Lung (tissue), 12 donors: ENCODE results near the gene CHCHD1. TPM values are rescaled to one million over a fixed set of nuclear protein-coding genes. Genes with fewer than 3 reads are reported as not detected.

Source experiments
- ATAC-seq: fragments of 200-7000 bp; cut with Tn5 transposase; one replicate; pipeline ENCODE4 v1.9.1; 2020; ENCODE audit warnings: moderate number of reproducible peaks; ENCODE audit not compliant: insufficient read depth, low FRiP score
- DNase-seq, 3 donors: peaks; one replicate each; pipeline ENCODE4 v3.0.0-alpha.2; 2013 to 2017
- H3K27ac ChIP-seq, 2 donors: one replicate each; pipeline ENCODE4 v1.5.1; 2013; ENCODE audit warnings: mild to moderate bottlenecking in 2 of 2, moderate library complexity in 2 of 2, control low read depth in 1 of 2, inconsistent platforms in 1 of 2, low read depth in 1 of 2, low read length in 1 of 2
- H3K27me3 ChIP-seq, 3 donors: one replicate each; pipeline ENCODE4 v1.5.1; 2013; ENCODE audit warnings: low read length in 2 of 3; ENCODE audit not compliant: control insufficient read depth in 3 of 3, insufficient read depth in 3 of 3
- H3K36me3 ChIP-seq, 4 donors: one replicate each; pipeline ENCODE4 v1.5.1; 2013; ENCODE audit warnings: low read length in 4 of 4, mild to moderate bottlenecking in 1 of 4, moderate library complexity in 1 of 4; ENCODE audit not compliant: control insufficient read depth in 4 of 4, insufficient read depth in 4 of 4
- H3K4me1 ChIP-seq, 5 donors: one replicate each; pipeline ENCODE4 v1.5.1; 2013; ENCODE audit warnings: low read length in 5 of 5, mild to moderate bottlenecking in 2 of 5, moderate library complexity in 1 of 5; ENCODE audit not compliant: control insufficient read depth in 5 of 5, insufficient read depth in 5 of 5
- H3K4me3 ChIP-seq: one replicate; pipeline ENCODE4 v1.5.1; 2013; ENCODE audit warnings: mild to moderate bottlenecking, control low read depth, moderate library complexity
- H3K9ac ChIP-seq, 2 donors: one replicate each; pipeline ENCODE4 v1.5.1; 2013; ENCODE audit warnings: low read length in 2 of 2, control low read depth in 1 of 2; ENCODE audit not compliant: insufficient read depth in 1 of 2
- H3K9me3 ChIP-seq, 4 donors: one replicate each; pipeline ENCODE4 v1.5.1; 2013; ENCODE audit warnings: low read length in 3 of 4, mild to moderate bottlenecking in 1 of 4, moderate library complexity in 1 of 4; ENCODE audit not compliant: control insufficient read depth in 4 of 4, insufficient read depth in 3 of 4
- CTCF ChIP-seq: IDR thresholded peaks from 2 replicates; pipeline ENCODE4 v1.5.1; 2012; ENCODE audit warnings: mild to moderate bottlenecking; ENCODE audit errors: control extremely low read depth, extremely low read depth
- WGBS, 2 donors: extraction: QIAGEN DNeasy Blood & Tissue Kit; methylation state at CpG; one replicate each; pipeline ENCODE4 v1.1.7; 2013; 5-methylcytosine and 5-hydroxymethylcytosine counted together
- polyA plus RNA-seq, 2 donors: library from polyadenylated mRNA; stranded (reverse); fragments of 200-250 nt; gene quantifications; one replicate each; pipeline ENCODE4 v1.2.1, GENCODE V29; 2013
- total RNA-seq, 2 donors: library from RNA; depleted of rRNA in 1 of 2; stranded (reverse); fragments of >200 nt in 1 of 2; gene quantifications; one replicate each; pipeline ENCODE4 v1.2.1, GENCODE V29; 2014 to 2021
- donor health status: control.
- donor health status: control.
- donor health status: Bipolar disorder and iron deficiency.
- donor health status: healthy.
- donor health status: DM: yes; HTN: yes; CAD: no.

The CHCHD1 gene
- total and polyA plus RNA-seq, 4 donors: 18.7 to 88.3 (median 37.9) TPM

GRCh38 chr10:73823391-73823790 lies 41.5 kb downstream of the CHCHD1 start:
- ATAC-seq (no peak), DNase-seq (no peak)
- no peak overlapping the region for H3K9ac ChIP-seq
- no peak for TF ChIP-seq CTCF
- H3K4me3 ChIP-seq: no peak overlapping the region
- H3K27me3 ChIP-seq: no peaks in the 10 kb centered on the region
- WGBS, 2 donors: 81 to 87% methylated on average over 7 of the region's 7 CpGs
- H3K4me1 ChIP-seq: peaks cover 0 to 8% (median 0%) of the 10 kb centered on the region in 5 donors
- no peaks in the 10 kb centered on the region for H3K9me3 ChIP-seq
- H3K27ac ChIP-seq: no peak overlapping the region
- H3K36me3 ChIP-seq: peaks cover 0 to 40% (median 3%) of the 10 kb centered on the region in 4 donors

GRCh38 chr10:73824146-73824725 lies 42.4 kb downstream of the CHCHD1 start:
- no peak overlapping the region for H3K9ac ChIP-seq
- no peak for TF ChIP-seq CTCF
- no peak overlapping the region for H3K27ac ChIP-seq
- DNase-seq (no peak), ATAC-seq (no peak)
- H3K36me3 ChIP-seq: peaks cover 0 to 38% (median 5%) of the 10 kb centered on the region in 4 donors
- WGBS, 2 donors: 95 to 96% methylated on average over 14 of the region's 14 CpGs
- H3K9me3 ChIP-seq: no peaks in the 10 kb centered on the region
- H3K4me1 ChIP-seq: peaks cover 0 to 7% (median 0%) of the 10 kb centered on the region in 5 donors
- no peaks in the 10 kb centered on the region for H3K27me3 ChIP-seq
- H3K4me3 ChIP-seq: no peak overlapping the region

- Histone ChIP-seq H3K36me3 (peaks cover 0 to 36% (median 6%) of the 10 kb centered on the region in 4 donors), H3K4me1 (no peaks in the 10 kb centered on the region), H3K9me3 (no peaks in the 10 kb centered on the region), H3K9ac (no peak overlapping the region), H3K27ac (no peak overlapping the region), H3K27me3 (no peaks in the 10 kb centered on the region), H3K4me3 (no peak overlapping the region)
- TF ChIP-seq CTCF: no peak
- ATAC-seq (no peak), DNase-seq (no peak)
- 96 to 97% methylated on average over 19 of the region's 19 CpGs for WGBS, 2 donors
Measured at GRCh38 chr10:73827346-73828089, 45.7 kb downstream of the CHCHD1 start.
